ENCODE data around the gene MARS1. TPM values are rescaled to one million over a fixed set of nuclear protein-coding genes. Genes with fewer than 3 reads are reported as not detected.

MARS1 gene
- total and polyA plus RNA-seq, 9 donors = 82.0 to 99.3 (median 91.0) TPM

GRCh38 chr12:57462251-57462911 is 25.5 kb upstream of the MARS1 start:
- H3K9me3 ChIP-seq (replicated peaks; ENCODE audit: control insufficient read depth, low read depth, low read length) = no peaks in the 10 kb centered on the region
- peak overlapping the region; percentile 91 for H3K27ac ChIP-seq (ENCODE audit: low read length)
- H3K36me3 ChIP-seq (ENCODE audit: control insufficient read depth, insufficient read depth, low read length) = peaks cover 10% of the 10 kb centered on the region
- peaks cover 22% of the 10 kb centered on the region for H3K27me3 ChIP-seq (ENCODE audit: control insufficient read depth, insufficient read depth, low read length)
- H3K4me1 ChIP-seq (ENCODE audit: control insufficient read depth, insufficient read depth, low read length) = peaks cover 39% of the 10 kb centered on the region
- 0% methylated on average over 19 of the region's 28 CpGs for WGBS (ENCODE audit: insufficient coverage)
- peak overlapping the region; percentile 62 for H3K4me3 ChIP-seq (ENCODE audit: low read length)
- peak; percentile 95 for DNase-seq

GRCh38 chr12:57462912-57463253 is 25.0 kb upstream of the MARS1 start:
- Histone ChIP-seq H3K4me3 (ENCODE audit: low read length) (no peak overlapping the region), H3K27ac (ENCODE audit: low read length) (no peak overlapping the region)
- WGBS (ENCODE audit: insufficient coverage) = 63% methylated on average over 2 of the region's 5 CpGs

GRCh38 chr12:57464569-57464968 is 23.3 kb upstream of the MARS1 start:
- DNase-seq = no peak
- Histone ChIP-seq H3K36me3 (ENCODE audit: control insufficient read depth, insufficient read depth, low read length) (peaks cover 23% of the 10 kb centered on the region), H3K9me3 (replicated peaks; ENCODE audit: control insufficient read depth, low read depth, low read length) (no peaks in the 10 kb centered on the region), H3K27me3 (ENCODE audit: control insufficient read depth, insufficient read depth, low read length) (peaks cover 24% of the 10 kb centered on the region), H3K4me1 (ENCODE audit: control insufficient read depth, insufficient read depth, low read length) (peaks cover 33% of the 10 kb centered on the region), H3K4me3 (ENCODE audit: low read length) (no peak overlapping the region), H3K27ac (ENCODE audit: low read length) (no peak overlapping the region)
- 92% methylated on average over 12 of the region's 12 CpGs for WGBS (ENCODE audit: insufficient coverage)

More at GRCh38 chr12:57462912-57463253, 25.0 kb upstream of the MARS1 start:
- H3K4me1 ChIP-seq (ENCODE audit: control insufficient read depth, insufficient read depth, low read length) = peaks cover 39% of the 10 kb centered on the region
- no peak for DNase-seq
- H3K9me3 ChIP-seq (replicated peaks; ENCODE audit: control insufficient read depth, low read depth, low read length) = no peaks in the 10 kb centered on the region
- H3K36me3 ChIP-seq (ENCODE audit: control insufficient read depth, insufficient read depth, low read length) = peaks cover 15% of the 10 kb centered on the region
- H3K27me3 ChIP-seq (ENCODE audit: control insufficient read depth, insufficient read depth, low read length) = peaks cover 22% of the 10 kb centered on the region

- no peak overlapping the region for H3K4me3 ChIP-seq (ENCODE audit: low read length)
- H3K36me3 ChIP-seq (ENCODE audit: control insufficient read depth, insufficient read depth, low read length) = peaks cover 24% of the 10 kb centered on the region
- no peaks in the 10 kb centered on the region for H3K9me3 ChIP-seq (replicated peaks; ENCODE audit: control insufficient read depth, low read depth, low read length)
- DNase-seq = no peak
- WGBS (ENCODE audit: insufficient coverage) = 100% methylated on average over 1 of the region's 6 CpGs
- peaks cover 32% of the 10 kb centered on the region for H3K4me1 ChIP-seq (ENCODE audit: control insufficient read depth, insufficient read depth, low read length)
- no peak overlapping the region for H3K27ac ChIP-seq (ENCODE audit: low read length)
- peaks cover 24% of the 10 kb centered on the region for H3K27me3 ChIP-seq (ENCODE audit: control insufficient read depth, insufficient read depth, low read length)
Observed at GRCh38 chr12:57465030-57465746, 22.7 kb upstream of the MARS1 start.

GRCh38 chr12:57465747-57466505 is 21.9 kb upstream of the MARS1 start:
- no peak for DNase-seq
- H3K9me3 ChIP-seq (replicated peaks; ENCODE audit: control insufficient read depth, low read depth, low read length) = no peaks in the 10 kb centered on the region
- peaks cover 27% of the 10 kb centered on the region for H3K36me3 ChIP-seq (ENCODE audit: control insufficient read depth, insufficient read depth, low read length)
- H3K27ac ChIP-seq (ENCODE audit: low read length) = no peak overlapping the region
- H3K4me3 ChIP-seq (ENCODE audit: low read length) = no peak overlapping the region
- WGBS (ENCODE audit: insufficient coverage) = 81% methylated on average over 11 of the region's 14 CpGs
- H3K4me1 ChIP-seq (ENCODE audit: control insufficient read depth, insufficient read depth, low read length) = peaks cover 25% of the 10 kb centered on the region
- H3K27me3 ChIP-seq (ENCODE audit: control insufficient read depth, insufficient read depth, low read length) = peaks cover 16% of the 10 kb centered on the region

GRCh38 chr12:57467212-57467874 is 20.5 kb upstream of the MARS1 start:
- DNase-seq = no peak
- Histone ChIP-seq H3K27ac (ENCODE audit: low read length) (no peak overlapping the region), H3K4me3 (ENCODE audit: low read length) (no peak overlapping the region), H3K4me1 (ENCODE audit: control insufficient read depth, insufficient read depth, low read length) (peaks cover 13% of the 10 kb centered on the region), H3K36me3 (ENCODE audit: control insufficient read depth, insufficient read depth, low read length) (peaks cover 32% of the 10 kb centered on the region), H3K27me3 (ENCODE audit: control insufficient read depth, insufficient read depth, low read length) (peaks cover 9% of the 10 kb centered on the region), H3K9me3 (replicated peaks; ENCODE audit: control insufficient read depth, low read depth, low read length) (no peaks in the 10 kb centered on the region)
- 91% methylated on average over 12 of the region's 12 CpGs for WGBS (ENCODE audit: insufficient coverage)

- Histone ChIP-seq H3K27me3 (ENCODE audit: control insufficient read depth, insufficient read depth, low read length) (peaks cover 14% of the 10 kb centered on the region), H3K27ac (ENCODE audit: low read length) (no peak overlapping the region), H3K9me3 (replicated peaks; ENCODE audit: control insufficient read depth, low read depth, low read length) (no peaks in the 10 kb centered on the region), H3K36me3 (ENCODE audit: control insufficient read depth, insufficient read depth, low read length) (peaks cover 32% of the 10 kb centered on the region), H3K4me3 (ENCODE audit: low read length) (no peak overlapping the region), H3K4me1 (ENCODE audit: control insufficient read depth, insufficient read depth, low read length) (peaks cover 7% of the 10 kb centered on the region)
- DNase-seq = no peak
- 81% methylated on average over 10 of the region's 11 CpGs for WGBS (ENCODE audit: insufficient coverage)
Observed at GRCh38 chr12:57467915-57468314, 20.0 kb upstream of the MARS1 start.

- Histone ChIP-seq H3K27me3 (ENCODE audit: control insufficient read depth, insufficient read depth, low read length) (peaks cover 27% of the 10 kb centered on the region), H3K9me3 (replicated peaks; ENCODE audit: control insufficient read depth, low read depth, low read length) (no peaks in the 10 kb centered on the region), H3K36me3 (ENCODE audit: control insufficient read depth, insufficient read depth, low read length) (peaks cover 29% of the 10 kb centered on the region), H3K4me3 (ENCODE audit: low read length) (no peak overlapping the region), H3K27ac (ENCODE audit: low read length) (no peak overlapping the region), H3K4me1 (ENCODE audit: control insufficient read depth, insufficient read depth, low read length) (no peaks in the 10 kb centered on the region)
- WGBS (ENCODE audit: insufficient coverage) = 87% methylated on average over 8 of the region's 10 CpGs
- DNase-seq = no peak
Observed at GRCh38 chr12:57469296-57470164, 18.3 kb upstream of the MARS1 start.

- Histone ChIP-seq H3K9me3 (replicated peaks; ENCODE audit: control insufficient read depth, low read depth, low read length) (no peaks in the 10 kb centered on the region), H3K4me3 (ENCODE audit: low read length) (no peak overlapping the region), H3K4me1 (ENCODE audit: control insufficient read depth, insufficient read depth, low read length) (peaks cover 5% of the 10 kb centered on the region), H3K27me3 (ENCODE audit: control insufficient read depth, insufficient read depth, low read length) (peaks cover 34% of the 10 kb centered on the region), H3K27ac (ENCODE audit: low read length) (no peak overlapping the region), H3K36me3 (ENCODE audit: control insufficient read depth, insufficient read depth, low read length) (peaks cover 26% of the 10 kb centered on the region)
- WGBS (ENCODE audit: insufficient coverage) = 92% methylated on average over 13 of the region's 14 CpGs
- DNase-seq = no peak
Observed at GRCh38 chr12:57470286-57470969, 17.4 kb upstream of the MARS1 start.

All from muscle of leg (tissue), 11 donors.